ENCODE measurements around the gene TMEM123.

The TMEM123 gene

GRCh38 chr11:102452461-102453301, at the start of gene TMEM123:
Gene TMEM123, minus strand, starts transcription at chr11:102452765. Its CDS starts 142 bp downstream, at chr11:102452623.
- DNase-seq (ENCODE audit: low spot score): peak; percentile 79
- peak within 1 kb of the TSS; percentile 81 for H3K4me3 ChIP-seq
- H3K27ac ChIP-seq: peak within 1 kb of the TSS; percentile 59 to 88
- TF ChIP-seq, protein P1, sequence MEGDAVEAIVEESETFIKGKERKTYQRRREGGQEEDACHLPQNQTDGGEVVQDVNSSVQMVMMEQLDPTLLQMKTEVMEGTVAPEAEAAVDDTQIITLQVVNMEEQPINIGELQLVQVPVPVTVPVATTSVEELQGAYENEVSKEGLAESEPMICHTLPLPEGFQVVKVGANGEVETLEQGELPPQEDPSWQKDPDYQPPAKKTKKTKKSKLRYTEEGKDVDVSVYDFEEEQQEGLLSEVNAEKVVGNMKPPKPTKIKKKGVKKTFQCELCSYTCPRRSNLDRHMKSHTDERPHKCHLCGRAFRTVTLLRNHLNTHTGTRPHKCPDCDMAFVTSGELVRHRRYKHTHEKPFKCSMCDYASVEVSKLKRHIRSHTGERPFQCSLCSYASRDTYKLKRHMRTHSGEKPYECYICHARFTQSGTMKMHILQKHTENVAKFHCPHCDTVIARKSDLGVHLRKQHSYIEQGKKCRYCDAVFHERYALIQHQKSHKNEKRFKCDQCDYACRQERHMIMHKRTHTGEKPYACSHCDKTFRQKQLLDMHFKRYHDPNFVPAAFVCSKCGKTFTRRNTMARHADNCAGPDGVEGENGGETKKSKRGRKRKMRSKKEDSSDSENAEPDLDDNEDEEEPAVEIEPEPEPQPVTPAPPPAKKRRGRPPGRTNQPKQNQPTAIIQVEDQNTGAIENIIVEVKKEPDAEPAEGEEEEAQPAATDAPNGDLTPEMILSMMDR (IDR thresholded peaks at IDR 0.05): no peak

- TF ChIP-seq, protein P1 (IDR thresholded peaks at IDR 0.05): no peak
- no peak overlapping the region for H3K27ac ChIP-seq
Measured at GRCh38 chr11:102500829-102501228, 48.3 kb upstream of the TMEM123 start.

DNA sequence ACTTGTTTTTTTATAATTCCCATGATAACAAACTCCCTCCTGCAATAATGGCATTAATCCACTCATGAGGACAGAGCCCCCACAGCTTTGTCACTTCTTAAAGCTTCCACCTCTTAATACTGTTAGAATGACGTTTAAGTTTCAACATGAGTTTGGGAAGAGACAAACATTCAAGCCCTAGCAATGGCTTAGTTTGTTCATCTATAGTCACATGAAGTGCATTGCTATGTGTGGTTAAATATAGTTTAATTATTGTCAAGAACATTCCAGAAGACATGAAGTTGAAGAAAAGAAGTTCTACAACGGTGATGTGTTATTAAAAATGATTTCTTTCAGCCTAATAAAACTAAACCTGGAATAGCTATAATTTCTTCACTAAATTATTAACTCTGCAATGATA, 47.4 kb upstream of the TMEM123 start:
- no peak for DNase-seq (ENCODE audit: low spot score)
- Histone ChIP-seq H3K27ac (no peak overlapping the region), H3K4me3 (no peak overlapping the region)
- TF ChIP-seq, protein P1 (IDR thresholded peaks at IDR 0.05): no peak

More at GRCh38 chr11:102500829-102501228, 48.3 kb upstream of the TMEM123 start:
- no peak for DNase-seq (ENCODE audit: low spot score)
- H3K4me3 ChIP-seq: no peak overlapping the region

DNA sequence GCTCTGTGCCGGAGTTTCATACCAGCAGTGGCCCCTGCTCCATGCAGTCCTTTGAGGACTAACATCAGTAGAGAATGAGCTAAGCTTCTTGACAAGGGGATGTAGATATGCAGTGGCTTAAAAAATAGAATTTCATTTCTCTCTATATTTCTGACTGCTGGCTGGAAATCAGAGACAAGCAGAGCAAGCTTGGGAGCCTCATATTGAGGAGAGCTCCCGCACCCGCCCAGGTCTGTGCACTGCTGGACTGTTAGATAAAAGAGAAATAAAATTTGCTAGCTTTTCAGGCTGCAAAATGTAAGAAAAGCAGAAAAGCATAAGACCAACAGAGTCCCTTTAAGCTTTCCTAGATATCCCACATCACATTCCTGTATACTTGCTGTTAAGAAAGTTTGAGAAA, 46.6 kb upstream of the TMEM123 start:
- no peak for DNase-seq (ENCODE audit: low spot score)
- TF ChIP-seq, protein P1 (IDR thresholded peaks at IDR 0.05): no peak
- Histone ChIP-seq H3K27ac (no peak overlapping the region), H3K4me3 (no peak overlapping the region)

- Histone ChIP-seq H3K27ac (no peak overlapping the region), H3K4me3 (no peak overlapping the region)
- DNase-seq (ENCODE audit: low spot score): no peak
- TF ChIP-seq, protein P1 (IDR thresholded peaks at IDR 0.05): no peak
Measured at GRCh38 chr11:102497061-102497460, 44.5 kb upstream of the TMEM123 start.

- DNase-seq (ENCODE audit: low spot score): no peak
- Histone ChIP-seq H3K4me3 (peak overlapping the region; percentile 25), H3K27ac (no peak overlapping the region)
- TF ChIP-seq, protein P1 (IDR thresholded peaks at IDR 0.05): no peak
Measured at GRCh38 chr11:102495161-102496042, 42.8 kb upstream of the TMEM123 start.

Measured in coronary artery (tissue), 2 donors.